Peyer's patch (tissue), 4 donors: Measurements from ENCODE around the gene INSM2.

Source experiments
- CTCF ChIP-seq, 6 experiments: fragments of 450-650 bp in 4 of 6; fragments of 200-600 bp in 2 of 6; sonication (generic) in 1 of 6; IDR thresholded peaks; one replicate each; pipeline ENCODE4 v1.5.1; 2017 to 2019; ENCODE audit warnings: antibody characterized with exemption in 6 of 6, mild to moderate bottlenecking in 3 of 6, moderate library complexity in 1 of 6
- POLR2A ChIP-seq, 2 donors: fragments of 450-650 bp; IDR thresholded peaks; one replicate each; pipeline ENCODE4 v1.5.1; 2017; ENCODE audit warnings: antibody characterized with exemption in 2 of 2, mild to moderate bottlenecking in 2 of 2, moderate library complexity in 2 of 2

- TF ChIP-seq CTCF (IDR thresholded peaks at IDR 0.05) (no peak), POLR2A (IDR thresholded peaks at IDR 0.05) (no peak)
These were observed 27.5 kb upstream of the INSM2 start for GRCh38 chr14:35506461-35506860.
